NCI-H345 (cell line): ENCODE data around the gene TSPAN14.
A peak's percentile ranks its signal among the peaks of the same experiment; 100 is the strongest.
"Not testable (repeated sequence)": the region's sequence is repeated elsewhere in the genome, so short reads cannot be mapped to it uniquely, and the experiment has no call there.

Experiments
- DNase-seq: peaks from one replicate; lab custom pipeline; 2025; lab: John Stamatoyannopoulos, UW

Gene TSPAN14, protein sequence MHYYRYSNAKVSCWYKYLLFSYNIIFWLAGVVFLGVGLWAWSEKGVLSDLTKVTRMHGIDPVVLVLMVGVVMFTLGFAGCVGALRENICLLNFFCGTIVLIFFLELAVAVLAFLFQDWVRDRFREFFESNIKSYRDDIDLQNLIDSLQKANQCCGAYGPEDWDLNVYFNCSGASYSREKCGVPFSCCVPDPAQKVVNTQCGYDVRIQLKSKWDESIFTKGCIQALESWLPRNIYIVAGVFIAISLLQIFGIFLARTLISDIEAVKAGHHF

DNA sequence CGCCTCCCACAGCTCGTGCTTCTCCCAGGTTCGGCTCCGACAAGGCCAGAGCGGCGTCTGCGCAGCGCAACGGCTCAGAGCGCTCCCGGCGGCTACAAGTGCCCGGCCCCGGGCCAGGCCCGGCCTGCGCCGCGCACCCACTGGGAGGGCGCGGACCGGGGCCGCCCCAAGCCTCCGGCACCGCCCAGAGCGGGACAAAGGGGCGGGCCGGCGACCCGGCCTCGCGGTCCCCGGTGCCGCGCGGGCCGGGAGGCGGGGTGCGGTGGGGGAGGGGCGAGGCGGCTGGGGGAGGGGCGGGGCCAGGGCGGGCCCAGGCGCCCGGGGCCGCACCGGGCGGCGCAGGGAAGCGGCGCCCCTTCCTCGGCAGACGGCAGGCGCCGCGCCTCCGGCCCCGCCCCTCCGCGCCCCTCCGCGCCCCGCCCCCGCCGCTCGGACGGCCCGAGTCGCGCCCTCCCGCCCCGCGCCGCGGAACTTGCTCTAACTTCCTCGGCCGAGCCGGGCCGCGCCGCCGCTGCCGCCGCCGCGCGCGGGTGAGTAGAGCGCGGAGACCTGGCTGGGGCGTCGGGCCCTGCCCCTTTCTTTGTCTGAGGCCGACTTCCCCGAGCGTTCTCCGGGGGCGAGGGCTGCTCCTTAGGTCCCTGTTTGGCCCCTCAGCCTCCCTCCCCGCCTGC, at the start of gene TSPAN14:
Gene TSPAN14, plus strand, starts transcription at position 469 of the 671 bp plus-strand sequence. CDS start 34,924 bp downstream, outside the sequence.
- DNase-seq, result peak; percentile 73

DNA sequence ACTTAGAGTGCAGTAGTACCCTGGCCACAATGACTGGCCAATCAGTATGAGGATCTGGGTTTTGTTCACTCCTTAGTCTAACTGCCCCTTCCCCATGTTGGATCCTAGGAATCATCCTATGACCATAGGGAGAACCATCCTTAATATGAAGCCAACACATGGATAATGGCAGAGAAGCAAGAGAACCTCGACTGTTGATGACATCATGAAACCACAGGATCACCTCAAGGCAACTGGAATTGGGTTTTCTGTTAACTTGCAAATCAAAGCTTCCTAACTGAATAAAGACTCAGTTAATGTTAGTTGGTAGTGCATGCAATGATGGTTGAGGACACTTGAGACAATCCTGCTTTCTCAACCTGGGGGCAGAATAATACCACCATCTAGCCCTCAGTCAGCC, 49.1 kb upstream of the TSPAN14 start:
- DNase-seq, result no peak

DNA sequence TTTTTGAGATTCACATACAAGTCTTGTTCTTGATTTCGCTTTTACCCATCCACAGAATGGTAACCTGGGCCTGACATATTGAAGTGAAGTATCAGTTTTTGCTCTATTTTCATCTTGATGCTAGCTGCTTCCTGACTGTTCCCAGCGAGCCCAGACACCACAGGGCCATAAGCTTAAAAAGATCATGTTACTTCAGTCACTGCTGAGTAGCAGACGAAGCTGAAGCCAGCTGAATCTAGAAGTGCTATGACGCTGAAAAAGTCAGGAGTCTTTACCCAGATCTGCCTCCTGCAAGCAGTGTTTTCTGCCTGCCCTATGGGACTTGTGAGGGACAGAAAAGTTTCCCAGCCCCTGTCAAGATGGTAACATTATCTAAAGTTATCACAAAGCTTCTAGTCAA, 48.5 kb upstream of the TSPAN14 start:
- DNase-seq, result no peak

DNA sequence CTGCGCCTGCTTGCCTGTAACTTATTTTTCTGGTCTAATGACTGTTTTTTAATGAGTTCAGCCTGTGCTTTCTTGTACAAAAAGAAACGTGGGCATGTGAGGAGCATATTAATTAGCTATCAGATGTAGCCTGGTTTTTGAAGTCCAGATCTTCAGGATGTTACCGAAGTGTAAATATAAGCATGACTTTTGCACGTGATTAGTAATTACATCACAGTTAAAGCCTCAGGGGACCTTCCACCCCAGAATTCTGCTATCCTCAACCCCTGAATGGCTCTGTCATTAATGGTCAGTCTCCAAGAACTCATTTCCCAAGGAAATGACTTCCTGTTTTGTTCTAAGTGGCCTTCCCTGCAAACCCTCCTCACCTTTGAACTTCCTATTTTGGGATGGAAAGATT, 47.9 kb upstream of the TSPAN14 start:
- no peak for DNase-seq

DNA sequence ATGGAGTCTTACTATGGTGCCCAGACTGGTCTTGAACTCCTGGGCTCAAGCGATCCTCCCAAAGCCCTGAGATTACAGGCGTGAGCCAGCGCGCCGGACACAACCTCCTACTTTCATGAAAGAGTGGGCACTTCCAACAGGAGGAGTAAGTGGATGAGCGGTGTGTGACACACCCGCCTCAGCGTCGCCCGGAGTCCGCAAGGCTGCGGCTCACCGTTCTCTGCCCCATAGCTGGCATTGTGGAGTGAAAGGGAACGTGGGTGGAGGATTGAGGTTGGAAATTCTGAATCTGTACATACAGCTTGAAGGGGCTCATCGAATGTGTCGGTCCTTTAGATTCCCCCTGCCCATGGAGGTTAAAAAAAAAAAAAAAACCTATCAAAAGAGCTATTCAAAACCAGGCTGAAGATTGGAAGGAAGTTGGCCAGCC, 46.3 kb upstream of the TSPAN14 start:
- DNase-seq, result peak; percentile 47

DNA sequence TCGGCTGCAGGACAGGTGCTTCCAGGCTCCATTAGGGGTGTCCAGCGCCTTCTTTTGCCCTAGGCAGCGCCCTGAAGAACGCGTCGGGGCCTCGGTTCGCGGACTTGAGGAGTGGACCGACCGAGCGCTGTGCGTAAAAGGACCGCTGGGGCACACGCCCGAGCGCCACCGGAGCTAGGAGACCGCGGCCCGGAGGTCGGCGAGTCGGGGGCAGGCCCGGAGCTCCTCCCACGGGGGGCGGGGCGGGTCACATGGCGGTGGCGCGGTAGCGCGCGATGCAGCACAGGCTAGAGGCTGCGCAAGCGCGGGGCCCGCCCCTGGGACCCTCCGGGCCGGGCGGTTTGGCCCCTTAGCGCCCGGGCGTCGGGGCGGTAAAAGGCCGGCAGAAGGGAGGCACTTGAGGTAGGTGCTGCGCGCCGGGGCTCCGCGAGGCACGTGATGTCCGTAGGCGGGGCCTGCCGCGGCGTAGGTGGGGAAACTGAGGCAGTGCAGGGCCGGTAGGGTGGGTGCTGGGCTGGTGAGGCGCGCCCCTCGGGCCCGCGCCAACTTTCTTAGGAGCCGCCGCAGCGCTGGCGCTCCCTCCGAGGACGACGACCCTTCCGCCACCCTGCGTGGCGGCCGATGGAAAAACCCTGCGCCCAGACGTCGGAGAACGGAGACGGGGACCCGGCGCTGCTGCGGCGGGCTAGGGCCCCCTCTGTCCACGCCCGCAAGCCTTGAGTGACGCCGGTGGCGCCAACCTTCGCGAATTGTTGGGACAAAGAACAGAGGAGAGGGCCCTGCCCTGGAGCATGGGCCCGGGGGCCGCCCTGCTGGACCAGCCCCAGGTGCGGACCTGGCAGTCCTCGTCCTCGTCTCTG, 45.6 kb upstream of the TSPAN14 start, which contains the start of gene PRXL2A:
Gene PRXL2A, plus strand, starts transcription at position 310 of the 860 bp plus-strand sequence. CDS start 11,917 bp downstream, outside the sequence.
- peak; percentile 83 for DNase-seq

DNA sequence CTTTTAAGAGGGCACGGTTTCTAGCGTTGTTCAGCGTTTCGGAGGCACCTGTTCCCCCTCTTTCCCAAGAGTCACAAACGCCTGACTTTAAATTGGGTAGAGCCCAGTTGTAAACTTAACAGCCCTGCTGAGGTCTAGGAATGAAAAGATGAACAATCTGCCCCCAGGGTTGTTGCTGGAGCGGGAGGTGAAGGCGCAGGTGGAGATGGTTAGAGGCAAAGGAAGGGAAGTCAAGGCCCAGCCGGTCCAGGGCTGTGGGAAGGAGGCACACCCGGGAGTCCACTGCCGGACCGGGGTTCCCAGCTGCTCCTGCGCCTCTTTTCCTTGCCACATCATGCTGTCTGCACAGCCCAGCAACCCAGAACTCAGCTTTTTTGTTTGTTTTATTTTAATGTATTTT, 45.0 kb upstream of the TSPAN14 start:
- peak; percentile 27 for DNase-seq

DNA sequence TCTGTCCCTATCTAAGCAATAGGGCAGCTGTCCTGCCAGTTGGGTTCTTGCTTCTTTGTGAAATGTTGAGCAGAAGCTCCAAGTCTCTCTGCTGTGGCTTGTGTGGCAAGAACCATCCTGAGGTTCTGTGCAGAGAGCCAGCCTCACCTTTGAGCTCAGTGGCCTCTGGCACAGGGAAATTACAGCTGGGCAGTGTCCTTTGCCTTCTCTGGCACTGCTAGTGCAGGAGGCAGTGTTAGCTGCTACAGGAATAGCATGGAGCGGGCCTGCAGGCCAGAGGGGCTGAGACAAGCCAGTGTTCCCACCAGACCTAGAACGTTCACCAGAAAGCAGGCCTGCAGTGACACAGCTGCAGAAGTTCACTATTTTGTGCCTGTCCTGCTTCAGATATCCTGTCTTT, 44.0 kb upstream of the TSPAN14 start:
- DNase-seq, result no peak

DNA sequence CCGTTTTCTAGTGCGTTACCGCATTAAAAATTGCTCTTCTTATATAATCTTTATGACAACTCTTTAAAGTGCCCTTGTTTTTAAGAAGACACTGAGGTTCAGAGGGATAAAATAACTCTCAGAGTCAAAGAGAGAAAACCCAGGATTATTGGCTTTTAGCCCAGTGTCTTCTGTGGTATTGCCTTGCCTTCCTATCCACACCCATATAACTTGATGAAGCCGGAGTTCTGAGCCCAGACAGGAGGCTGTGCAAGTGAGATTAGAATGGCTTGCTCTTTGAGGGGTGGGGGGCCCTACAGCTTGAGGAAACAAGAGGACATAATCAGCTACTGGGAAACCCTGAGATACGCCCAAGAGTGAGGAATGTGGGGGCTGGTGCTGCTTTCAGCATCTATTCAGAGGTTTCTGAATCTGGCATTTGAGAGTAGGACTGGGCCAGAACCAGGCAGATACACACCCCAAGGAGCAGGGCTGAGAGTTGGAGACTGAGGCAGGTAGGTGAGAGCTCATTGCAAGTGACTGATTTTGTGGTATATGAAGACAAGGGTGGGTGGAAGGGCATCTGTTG, 43.4 kb upstream of the TSPAN14 start:
- DNase-seq, result no peak

DNA sequence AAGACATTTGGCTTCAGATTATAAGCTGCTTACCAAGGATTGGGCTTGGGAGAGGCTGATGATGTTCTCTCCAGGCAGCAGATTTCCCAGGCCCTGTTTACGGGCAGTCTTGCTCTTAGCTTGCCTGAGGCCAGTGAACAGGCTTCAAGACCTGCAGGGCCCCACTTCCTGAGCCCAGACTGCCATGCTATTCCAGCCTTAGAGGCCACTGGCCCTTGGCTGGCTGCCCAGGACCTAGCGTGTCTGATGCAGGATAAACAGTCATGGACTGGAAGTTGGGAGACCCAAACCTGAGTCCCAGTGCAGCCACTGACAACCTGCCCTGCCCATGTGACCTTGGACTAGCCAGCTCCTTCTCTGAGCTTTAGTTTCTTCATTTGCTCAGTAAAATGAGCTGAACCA, 42.8 kb upstream of the TSPAN14 start:
- no peak for DNase-seq

DNA sequence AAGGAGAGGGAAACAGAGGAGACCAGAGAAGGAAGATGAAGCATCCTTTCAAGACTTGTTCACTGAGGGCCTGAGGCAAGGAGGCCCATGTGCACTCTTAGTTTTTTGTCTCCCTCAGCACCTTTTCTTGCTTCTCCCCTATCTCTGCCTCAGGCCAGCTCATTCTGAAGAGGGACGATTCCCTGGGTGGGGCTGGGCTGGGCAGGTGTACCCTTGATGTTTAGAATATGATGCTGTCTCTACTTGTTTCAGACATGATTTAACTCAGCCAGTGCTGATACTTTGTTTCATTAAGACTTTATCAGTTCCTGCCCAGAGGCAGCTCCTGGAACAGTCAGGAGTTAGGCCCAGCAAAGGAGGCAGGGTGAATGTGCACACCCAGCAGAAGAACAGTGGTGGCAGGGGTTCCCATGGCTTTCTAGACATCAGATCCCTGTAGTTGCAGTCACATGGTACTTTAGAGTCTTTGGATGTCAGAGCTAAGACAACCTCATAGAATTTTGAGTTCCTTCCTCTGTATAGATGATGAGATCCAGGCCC, 42.4 kb upstream of the TSPAN14 start:
- DNase-seq, result no peak

DNA sequence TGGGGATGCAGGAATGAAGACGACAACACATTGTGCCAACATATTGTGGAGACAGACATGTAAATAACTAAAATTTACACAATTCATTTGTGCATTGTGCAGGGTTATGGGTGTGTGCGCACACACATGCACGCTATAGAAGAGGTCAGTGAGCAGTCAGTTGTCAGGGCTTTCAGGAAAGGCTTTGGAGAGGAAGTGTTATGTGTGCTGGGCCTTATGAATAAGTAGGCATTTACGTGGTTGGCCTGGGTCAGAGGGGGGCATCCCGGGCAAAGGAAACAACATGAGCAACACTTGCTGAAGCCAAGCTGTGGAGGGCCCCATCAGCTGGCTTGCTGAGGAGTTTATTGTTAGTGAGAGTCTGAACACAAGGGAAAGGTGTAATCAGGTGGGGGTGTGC, 41.6 kb upstream of the TSPAN14 start:
- DNase-seq, result no peak

DNA sequence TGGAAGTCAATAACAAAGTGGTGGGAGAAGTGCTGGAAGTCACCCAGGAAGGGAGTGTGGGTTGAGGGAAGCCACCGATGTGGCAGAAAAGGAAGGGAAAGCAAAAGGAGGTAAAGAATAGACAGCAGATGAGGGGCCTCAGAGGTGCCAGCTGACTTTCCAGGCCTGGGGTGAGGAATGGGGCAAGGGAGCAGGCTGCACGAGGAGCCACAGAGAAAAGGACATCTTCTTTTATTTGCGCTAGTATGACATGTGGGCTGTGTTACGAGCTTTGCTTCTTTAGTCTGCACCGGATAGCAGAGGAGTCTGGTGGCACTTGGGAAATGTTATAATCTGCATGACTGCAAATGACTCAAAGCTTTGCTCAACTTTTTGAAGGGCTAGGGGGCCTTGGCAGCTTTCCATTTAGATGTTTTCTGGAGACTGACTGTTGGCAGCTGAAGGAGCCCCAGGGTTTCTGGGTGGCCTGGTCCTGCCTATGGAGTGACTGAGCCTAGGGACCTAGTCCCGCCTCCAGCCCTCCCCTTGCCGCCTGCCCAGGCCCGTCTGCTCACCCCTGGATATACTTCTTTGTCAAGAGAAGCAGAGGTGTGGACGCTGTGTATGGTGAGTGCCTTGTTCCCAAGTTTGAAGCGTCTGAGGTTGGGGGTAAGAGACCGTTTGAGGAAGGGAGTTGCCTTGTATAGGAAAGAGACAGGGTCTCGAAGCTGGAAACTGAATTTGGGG, 40.7 kb upstream of the TSPAN14 start:
- DNase-seq, result peak; percentile 29

DNA sequence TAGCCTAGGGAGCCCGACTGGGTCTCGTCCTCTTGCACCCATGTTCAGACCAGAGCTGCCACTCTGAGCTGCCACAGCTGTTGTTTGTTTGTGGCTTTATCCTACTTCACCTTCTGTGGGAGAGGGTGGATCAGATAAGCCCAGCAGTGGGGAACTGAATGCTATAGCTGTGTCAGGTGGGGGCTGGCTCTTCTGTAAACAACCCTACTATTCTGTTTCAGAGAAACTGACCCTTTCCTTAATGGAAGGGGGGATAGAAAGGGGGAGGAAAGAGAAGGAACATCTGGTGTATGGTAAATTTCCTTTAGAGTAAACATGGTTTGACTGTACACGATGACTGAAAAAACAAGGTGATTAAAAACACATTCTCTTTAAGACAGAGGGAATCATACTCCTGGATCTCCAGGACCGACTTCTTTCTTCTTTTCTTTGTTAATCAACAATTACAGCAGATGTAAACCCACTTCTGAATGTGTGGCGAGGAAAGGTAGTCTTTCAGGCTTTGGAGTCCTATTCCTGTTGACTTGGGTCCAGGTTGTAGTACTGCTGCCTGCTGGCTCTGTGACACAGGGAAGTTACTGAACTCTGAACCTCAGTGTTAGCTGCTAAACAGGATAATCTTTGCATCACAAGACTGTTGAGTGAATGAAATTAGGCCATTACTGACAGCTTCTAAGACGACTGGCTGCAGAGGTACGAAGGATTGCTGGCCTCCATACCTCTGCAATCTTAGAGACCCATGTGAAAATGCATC, 39.8 kb upstream of the TSPAN14 start:
- peak; percentile 19 for DNase-seq

DNA sequence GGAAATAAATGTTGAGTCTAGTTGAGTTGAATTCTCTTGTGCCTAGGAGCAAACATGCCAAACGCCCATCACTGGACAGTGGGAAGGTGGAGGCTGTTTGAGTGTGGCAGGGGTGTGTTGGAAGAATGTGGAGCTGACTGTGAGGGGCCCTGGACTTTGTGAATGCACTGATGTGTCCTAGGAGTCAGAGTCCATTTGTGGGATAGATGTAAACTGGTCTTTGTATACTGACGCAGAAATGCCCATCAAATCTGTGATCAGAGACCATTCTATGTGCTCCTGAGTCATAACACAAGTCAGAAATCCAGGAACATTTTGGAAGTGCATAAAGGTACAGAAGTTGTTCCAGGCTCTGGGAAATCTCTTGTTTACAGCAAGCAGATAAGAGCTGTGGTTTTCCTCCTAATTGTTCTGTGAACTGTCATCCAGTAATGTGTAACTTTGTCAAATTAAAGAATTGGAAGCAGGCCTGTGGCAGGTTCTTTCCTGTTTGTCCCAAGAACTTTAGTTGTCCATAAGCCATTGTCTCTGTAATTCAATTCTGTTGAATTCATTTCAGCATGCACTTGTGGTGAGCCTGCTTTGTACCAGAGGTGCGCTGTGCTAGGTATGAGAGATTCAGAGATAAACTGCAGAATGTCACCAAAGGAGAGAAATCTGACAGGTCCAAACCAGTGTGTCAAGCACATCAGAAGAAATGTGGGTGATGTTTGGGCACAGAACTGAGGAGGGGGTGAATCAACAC, 38.2 kb upstream of the TSPAN14 start:
- DNase-seq, result no peak

DNA sequence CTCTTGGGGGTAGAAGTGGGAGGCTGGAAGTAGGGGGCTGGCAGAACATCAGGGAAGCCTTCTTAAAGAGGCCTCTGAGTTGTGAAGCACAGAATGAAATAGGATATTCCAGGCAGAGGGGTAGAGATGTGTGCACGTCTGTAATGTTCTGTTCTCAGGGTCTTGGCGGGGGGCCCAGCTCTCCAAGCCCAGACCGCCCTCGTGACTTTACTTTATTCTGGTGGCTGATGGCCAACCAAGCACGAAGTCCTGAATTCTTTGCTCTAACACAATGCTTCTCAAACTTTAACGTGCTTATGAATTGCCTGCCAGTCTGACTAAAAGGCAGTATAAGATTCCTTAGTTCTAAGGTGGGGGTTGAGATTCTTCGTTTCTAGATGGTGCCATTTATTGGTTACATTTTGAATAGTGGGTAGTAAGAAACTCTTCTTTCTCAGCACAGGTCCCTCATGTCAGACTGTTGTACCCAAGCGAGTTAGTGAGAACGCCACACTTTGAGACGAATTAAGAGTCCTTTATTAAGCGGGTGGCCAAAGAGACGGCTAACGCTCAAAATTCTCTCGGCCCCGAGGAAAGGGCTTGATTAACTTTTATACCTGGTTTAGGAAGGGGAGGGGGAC, 37.5 kb upstream of the TSPAN14 start:
- DNase-seq, result no peak

DNA sequence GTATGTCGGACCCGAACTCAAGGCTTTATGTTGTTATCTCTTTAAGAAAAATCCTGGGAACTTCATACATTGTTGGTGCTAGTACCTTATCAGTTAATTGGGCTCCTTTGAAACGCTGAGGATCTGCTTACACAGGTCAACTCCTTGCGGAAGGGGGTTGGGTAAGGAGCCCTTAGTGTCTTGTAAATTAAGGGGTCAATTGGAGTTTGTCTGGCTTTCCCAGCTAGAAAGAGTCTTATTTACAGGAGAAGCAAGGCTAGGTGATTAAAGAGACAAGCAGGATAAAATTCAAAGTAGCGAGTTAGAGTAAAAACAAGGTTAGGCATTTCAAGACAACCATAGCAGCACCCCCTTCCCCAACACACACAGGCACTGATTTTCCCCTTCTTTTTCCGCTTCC, 36.9 kb upstream of the TSPAN14 start:
- not testable (repeated sequence) for DNase-seq

DNA sequence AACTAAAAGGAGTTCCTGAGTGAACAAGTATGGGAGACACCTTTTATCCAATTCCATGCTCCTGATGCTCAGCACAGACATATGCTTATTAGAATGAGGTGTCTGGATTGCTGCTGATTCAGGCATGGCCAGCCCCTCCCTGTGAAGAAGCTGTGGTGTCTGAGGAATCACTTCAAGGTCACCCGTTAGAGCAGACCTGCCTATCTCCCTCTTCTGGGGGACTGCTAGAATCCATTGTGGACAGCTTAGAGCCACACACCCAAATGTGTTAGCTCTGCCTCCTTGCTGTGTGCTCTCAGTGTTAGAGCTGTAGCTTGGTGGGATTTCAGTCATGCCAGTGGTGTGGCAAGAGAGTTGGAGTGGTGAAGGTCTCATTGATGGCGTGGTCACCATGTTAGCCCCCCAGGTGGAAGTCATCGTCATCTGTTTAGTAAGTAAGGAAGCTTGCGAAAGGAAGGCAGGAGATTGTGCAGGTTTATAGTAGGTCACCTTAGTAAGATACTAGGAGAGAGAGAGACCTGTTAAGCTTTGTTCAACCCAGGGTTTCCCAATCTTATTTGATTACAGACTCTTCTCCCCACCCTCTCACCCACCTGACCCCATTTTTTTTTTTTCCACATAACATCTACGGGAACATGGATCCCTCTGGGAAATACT, 32.9 kb upstream of the TSPAN14 start:
- DNase-seq, result no peak
